Activated CD4-positive, CD25-positive, alpha-beta regulatory T cell treated with anti-CD3 and anti-CD28 coated beads, Interleukin-2, amount 50 U/mL, for 24 hours (primary cell): ENCODE measurements around the gene TTC8.

Experiments used
- ATAC-seq, 2 donors: fragments of 150-1000 bp; cut with Tn5 transposase; one replicate each; pipeline ENCODE4 v1.10.0; 2021; ENCODE audit warnings: mild to moderate bottlenecking in 1 of 2, moderate library complexity in 1 of 2

Gene TTC8

DNA sequence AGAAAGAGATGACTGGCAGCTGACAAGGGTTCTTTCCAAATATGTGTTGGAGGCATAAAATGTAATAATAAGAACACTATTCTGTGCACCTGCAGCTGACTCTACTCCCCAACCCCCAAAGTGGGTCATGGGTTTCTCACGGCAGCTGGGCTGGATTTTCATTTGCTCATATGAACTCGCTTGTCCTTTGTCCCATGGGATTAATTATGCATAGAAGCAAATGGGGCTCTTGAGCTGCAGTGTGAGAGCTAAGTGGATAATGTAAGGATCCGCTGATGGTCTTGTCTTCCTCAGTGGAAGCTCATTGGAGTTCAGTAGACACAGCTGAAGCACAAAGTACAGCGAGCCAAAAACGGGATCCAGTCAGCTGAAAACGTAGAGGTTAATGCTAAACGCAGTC, 46.3 kb downstream of the TTC8 start:
- no peak for ATAC-seq

DNA sequence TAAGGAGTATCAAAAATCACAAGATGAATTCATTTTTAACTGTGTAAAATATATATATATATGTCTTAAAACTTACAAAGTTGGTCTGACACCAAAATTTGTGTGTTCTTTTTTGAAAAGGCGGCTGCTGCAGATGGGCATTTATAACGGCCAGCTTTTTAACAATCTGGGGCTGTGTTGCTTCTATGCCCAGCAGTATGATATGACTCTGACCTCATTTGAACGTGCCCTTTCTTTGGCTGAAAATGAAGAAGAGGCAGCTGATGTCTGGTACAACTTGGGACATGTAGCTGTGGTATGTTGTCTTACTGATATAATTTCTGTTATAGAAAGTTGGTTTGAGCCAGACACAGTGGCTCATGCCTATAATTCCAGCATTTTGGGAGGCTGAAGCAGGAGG, 47.0 kb downstream of the TTC8 start:
- no peak for ATAC-seq

GRCh38 chr14:88872976-88873375, 48.5 kb downstream of the TTC8 start:
- no peak for ATAC-seq

DNA sequence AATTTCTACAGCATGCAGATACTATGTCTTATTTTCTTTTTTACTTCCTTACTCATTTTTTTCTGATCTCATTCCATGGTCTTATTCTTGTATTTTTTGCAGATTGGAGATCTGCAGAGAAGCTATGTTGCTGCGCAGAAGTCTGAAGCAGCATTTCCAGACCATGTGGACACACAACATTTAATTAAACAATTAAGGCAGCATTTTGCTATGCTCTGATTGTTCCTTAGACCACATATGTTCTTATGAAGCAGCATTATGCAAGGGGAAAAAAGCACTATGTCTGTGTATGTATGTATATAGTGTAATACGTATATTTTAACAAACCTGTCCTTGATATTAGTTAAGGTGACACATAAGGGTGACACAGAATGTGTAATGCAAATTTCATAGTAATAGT, 52.7 kb downstream of the TTC8 start:
- ATAC-seq, result no peak

GRCh38 chr14:88879022-88879421, 54.6 kb downstream of the TTC8 start:
- ATAC-seq, result no peak

DNA sequence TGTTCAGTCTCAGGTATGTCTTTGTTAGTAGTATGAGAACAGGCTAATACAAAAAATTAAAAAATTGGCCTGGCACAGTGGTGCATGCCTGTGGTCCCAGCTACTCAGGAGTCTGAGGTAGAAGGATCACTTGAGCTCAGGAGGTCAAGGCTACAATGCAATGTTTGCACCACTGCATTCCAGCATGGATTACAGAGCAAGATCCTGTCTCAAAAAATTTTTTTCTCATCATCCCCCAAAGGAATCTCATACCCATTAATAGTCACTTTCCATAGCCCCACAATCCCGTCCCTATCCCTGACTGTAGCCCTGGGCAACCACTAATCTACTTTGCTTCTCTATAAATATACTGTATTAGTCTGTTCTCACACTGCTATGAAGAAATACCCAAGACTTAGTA, 57.8 kb downstream of the TTC8 start:
- no peak for ATAC-seq

DNA sequence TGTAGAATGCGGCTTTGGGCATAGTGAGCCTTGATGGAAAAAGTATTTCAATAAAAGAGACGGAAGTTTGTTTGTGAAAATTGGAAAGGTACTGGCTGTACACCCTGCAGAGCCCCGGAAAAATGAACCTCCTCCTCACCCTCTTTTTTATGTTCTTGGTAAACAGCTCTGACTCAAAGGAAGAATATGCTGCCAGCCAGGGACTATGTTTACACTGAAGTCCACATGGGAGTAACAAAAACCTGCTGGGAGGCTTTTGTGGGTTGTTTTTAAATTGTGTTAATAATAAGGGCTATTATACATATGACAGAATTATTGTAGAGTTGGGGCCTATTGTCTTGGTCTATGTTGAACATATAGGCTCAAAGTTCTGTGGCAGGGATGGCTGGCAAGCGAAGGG, 70.7 kb downstream of the TTC8 start:
- ATAC-seq, result no peak

- no peak for ATAC-seq
These were observed 76.7 kb downstream of the TTC8 start for GRCh38 chr14:88901189-88901588.

GRCh38 chr14:88901991-88902390, 77.5 kb downstream of the TTC8 start:
- ATAC-seq, result no peak

- ATAC-seq, result no peak
These were observed 78.4 kb downstream of the TTC8 start for GRCh38 chr14:88902850-88903249.

DNA sequence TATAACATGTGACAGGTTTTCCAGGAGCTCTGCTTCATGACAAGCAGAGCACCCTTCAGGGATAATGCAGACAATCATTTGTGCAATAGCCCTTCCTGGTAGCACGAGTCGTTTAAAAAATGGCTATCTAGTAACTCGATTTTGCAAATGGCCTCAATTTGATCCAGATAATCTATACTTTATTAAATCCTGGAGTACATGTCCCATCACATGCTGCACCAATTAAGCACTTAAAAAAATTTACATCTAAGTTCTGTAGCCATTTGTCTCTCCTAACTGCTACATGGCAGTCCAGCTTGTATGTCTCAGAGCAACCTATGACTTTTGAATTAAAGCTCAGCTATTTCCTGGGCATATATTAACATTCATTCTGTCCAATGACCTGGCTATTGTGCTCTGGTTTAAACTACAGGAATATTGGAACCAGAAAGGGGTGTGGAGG, 79.8 kb downstream of the TTC8 start:
- no peak for ATAC-seq

GRCh38 chr14:88904864-88905263, 80.4 kb downstream of the TTC8 start:
- ATAC-seq, result no peak

DNA sequence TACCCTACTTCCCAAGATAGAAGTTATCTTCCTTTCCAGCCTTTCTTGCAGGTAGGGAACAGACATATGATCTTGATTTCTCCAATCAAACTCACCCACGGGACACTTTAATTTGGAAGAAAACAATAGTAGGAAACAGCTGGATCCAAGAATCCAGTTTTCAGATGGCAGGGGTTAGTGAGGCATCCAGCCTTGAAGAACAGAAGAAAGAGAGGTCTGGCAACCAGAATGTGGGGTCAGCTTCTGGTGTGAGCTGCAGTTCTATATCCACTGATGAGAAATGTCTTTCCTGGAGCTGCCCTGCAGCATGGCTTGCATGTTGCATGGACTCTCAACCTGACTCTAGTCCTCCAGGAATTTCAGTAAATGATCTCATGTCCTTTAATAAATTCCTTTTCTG, 83.8 kb downstream of the TTC8 start:
- no peak for ATAC-seq

DNA sequence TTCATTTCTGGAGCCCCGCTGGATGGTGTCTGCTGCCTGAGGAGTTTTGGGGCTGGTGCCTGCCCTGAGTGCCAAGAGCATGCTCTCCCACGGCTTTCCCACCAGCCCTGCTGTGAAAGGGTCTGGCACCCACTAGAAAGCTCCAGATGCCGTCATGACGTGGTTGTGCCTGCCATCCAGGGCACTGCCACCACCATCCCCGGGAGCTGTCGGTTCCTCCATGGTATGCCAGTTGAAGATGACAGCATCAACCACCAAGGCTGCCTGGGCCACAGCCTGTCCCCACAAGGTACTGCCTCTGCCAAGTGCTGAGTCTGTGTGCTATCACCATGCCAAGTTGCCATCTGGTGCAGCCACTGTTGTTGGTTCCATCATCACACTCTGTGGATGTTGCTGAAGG, 85.9 kb downstream of the TTC8 start:
- ATAC-seq, result no peak

DNA sequence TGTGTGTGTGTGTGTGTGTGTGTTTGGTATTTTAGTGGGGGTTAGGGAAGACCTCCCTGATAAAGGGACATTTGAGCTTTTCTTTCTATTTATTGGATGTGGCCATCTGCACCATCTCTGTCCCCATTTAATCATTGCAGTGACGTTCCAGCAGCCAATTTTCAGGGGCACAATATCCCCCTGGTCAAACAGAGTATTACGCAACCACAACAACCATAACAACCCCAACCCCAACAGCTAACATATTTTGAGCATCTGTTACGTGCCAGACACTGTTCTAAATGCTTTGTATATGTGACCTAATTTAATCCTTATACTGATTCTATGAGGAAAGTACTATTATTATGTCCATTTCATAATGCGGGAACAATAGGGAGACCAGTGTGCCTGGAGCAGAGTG, 87.4 kb downstream of the TTC8 start:
- ATAC-seq, result no peak

- ATAC-seq, result no peak
These were observed 90.5 kb downstream of the TTC8 start for GRCh38 chr14:88914956-88915355.

- no peak for ATAC-seq
These were observed 95.1 kb downstream of the TTC8 start for GRCh38 chr14:88919502-88919901.
